GM11168 (cell line): Measurements from ENCODE around the gene ADGRE1.

ENCODE experiments used
- in situ Hi-C: fragments of 300-500 bp; cut with MboI; formaldehyde crosslinking; loops from one replicate; pipeline ENCODE4 v1.12.0; 2022; ENCODE audit warnings: low sequenced_read_pairs; ENCODE audit not compliant: unreplicated experiment

ADGRE1 gene

GRCh38 chr19:6873708-6874431 lies 13.5 kb upstream of the ADGRE1 start:
- in situ Hi-C loops = loop anchor here (25.0 kb wide), 2 partner anchors 237 to 362 kb away; partner anchors contain the start of gene TUBB4A

DNA sequence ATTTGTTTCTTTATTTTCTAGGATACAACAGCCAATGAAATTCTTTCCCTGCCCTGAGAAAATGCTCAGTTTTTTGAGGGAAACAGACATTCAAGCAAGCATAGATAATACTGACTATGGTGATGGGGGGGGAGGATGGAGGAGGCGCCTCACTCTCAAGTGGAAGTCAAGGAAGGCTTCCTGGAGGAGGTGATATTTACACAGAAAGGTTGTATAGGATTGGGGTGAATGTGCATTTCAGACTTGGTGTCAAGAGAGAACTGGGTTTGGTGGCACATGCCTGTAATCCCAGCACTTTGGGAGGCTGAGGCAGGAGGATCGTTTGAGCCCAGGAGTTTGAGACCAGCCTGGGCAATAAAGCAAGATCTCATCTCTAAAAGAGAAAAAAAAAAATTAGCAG lies 12.2 kb upstream of the ADGRE1 start:
- in situ Hi-C loops = no loop called here

DNA sequence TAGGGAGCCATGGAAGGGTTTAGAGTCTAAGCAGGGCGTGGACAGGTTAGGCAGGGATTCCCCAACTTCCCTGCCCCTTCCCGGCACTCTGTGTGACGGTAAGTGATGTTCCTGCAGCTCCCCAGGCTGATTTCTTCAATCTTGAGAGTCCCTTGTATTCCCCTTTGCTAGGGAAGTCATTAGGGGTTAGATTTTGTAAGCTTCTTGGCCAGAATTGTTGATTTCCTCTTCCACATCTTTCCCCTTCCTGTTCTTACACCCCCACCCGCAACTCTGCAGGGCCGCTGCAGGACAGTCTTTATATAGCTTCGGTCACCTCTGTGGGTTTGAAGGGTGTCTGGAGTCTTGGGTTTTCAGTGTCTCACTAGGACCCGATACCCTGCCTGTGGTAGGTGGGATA lies 10.6 kb upstream of the ADGRE1 start:
- in situ Hi-C loops = no loop called here

DNA sequence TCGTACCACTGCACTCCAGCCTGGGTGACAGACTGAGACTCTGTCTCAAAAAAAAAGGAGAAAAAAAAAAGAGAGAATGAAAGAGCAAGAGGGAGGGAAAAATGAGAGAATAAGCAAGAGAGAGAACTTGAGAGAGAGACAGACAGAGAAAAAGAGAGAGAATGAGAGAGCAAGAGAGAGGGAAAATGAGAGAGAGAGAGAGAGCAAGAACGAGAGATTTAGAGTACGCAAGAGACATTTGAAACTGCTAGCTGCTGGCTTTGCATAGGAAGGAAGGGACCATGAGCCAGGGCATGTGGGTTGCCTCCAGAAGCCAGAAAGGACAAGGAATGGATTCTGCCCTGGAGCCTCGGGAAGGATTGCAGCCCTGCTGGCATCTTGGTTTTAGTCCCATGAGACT lies 9.6 kb upstream of the ADGRE1 start:
- in situ Hi-C loops = no loop called here

DNA sequence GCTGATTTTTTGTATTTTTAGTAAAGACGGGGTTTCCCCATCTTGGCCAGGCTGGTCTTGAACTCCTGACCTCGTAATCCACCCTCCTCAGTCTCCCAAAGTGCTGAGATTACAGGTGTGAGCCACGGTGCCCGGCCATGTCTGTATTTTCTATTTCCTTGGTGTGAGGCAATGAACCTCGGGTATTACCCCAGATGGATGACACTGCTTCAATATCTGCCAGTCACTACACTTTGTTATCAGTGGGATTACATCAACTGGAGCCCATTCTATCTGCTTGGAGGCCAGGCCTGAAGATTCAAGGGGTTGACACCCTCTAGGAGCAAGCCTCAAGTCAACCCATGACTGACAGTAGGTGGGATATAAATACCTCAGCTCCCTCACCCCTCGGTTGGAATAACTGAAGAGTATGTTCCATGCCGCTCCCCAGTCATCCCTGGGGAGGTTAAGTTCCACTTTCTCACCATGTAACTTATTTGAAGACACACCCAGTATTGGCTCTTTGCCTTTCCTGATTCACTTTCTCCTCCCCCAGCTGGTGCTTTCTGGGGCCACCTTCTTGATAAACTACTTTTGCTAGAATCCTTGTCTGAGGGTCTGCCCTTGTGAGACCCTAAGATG lies 992 bp upstream of the ADGRE1 start:
- in situ Hi-C loops = no loop called here

- in situ Hi-C loops = no loop called here
Observed at GRCh38 chr19:6888967-6889366, 1.6 kb downstream of the ADGRE1 start.

- in situ Hi-C loops = no loop called here
Observed at GRCh38 chr19:6890401-6890913, 3.1 kb downstream of the ADGRE1 start.

DNA sequence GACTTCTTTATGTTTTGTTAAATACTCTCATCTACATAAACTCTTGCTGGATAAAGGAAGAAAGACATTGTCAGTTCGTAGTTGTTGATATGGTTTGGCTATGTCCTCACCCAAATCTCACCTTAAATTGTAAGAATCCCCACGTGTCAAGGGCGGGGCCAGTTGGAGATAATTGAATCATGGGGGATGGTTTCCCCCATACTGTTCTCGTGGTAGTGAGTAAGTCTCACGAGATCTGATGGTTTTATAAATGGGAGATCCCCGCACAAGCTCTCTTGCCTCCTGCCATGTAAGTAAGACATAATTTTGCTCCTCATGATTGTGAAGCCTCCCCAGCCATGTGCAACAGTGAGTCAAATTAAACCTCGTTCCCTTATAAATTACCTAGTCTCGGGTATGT lies 3.6 kb downstream of the ADGRE1 start:
- in situ Hi-C loops = no loop called here

- in situ Hi-C loops = no loop called here
Observed at GRCh38 chr19:6891761-6892385, 4.5 kb downstream of the ADGRE1 start.

GRCh38 chr19:6894313-6894712 lies 6.9 kb downstream of the ADGRE1 start:
- in situ Hi-C loops = no loop called here

DNA sequence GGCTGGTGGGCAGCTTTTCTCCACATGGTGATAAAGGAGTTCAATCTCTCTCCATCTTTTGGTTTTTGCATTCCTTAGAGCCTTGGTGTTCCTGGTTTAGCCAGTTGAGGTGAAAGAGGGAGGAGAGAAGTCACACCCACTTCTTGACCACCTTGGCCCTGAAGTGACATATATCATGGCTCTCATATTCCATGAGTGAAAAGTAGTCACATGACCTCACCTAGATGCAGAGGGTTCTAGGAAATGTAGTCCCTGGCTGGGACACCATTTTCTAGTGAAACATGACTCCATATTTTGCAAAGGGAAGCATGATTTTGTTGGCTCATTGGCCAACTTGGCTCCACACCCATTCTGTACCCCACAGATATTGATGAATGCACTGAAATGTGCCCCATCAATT lies 16.1 kb downstream of the ADGRE1 start:
- in situ Hi-C loops = no loop called here

DNA sequence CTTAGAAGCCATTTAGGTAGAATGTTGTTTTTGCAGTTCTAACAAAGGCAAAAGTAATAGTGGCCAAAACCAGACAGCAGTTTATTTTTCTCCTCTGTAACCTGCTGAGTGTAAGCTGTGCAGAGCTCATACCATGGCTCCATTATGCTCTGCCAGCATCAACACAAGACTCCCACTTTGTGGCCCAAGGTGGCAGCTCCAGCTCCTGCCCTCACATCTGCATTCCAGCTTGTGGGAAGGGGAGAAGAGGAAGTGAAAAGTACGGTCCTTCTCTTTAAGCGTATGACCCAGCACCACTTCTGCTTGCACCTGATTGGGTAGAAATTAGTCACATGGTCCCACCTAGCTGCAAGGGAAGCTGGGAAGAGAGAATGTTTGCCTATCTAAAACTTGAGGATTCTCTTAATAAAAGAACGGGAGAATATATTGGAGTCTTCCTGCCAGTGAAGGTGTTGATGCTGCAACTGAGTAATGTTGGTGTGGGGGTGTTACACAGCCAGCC lies 19.2 kb downstream of the ADGRE1 start:
- in situ Hi-C loops = no loop called here

GRCh38 chr19:6911523-6911922 lies 24.1 kb downstream of the ADGRE1 start:
- in situ Hi-C loops = no loop called here

GRCh38 chr19:6914321-6914720 lies 26.9 kb downstream of the ADGRE1 start:
- in situ Hi-C loops = no loop called here

GRCh38 chr19:6916952-6917351 lies 29.6 kb downstream of the ADGRE1 start:
- in situ Hi-C loops = no loop called here

DNA sequence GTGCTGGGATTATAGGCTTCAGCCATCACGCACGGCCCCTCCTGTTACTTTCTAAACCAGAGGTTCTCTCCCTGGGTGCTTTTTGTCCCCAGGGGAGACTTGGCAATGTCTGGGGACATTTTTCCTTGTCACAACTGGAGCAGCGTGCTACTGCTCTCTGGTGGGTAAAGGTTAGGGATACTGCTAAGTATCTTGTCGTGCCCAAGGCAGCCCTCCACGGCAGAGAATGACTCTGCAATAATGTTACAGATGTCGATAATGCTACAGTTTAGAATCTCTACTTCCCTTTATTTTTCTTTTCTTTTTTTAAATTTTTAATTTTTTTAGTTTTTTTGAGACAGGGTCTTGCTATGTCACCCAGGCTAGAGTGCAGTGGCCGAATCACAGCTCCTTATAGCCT lies 38.0 kb downstream of the ADGRE1 start:
- in situ Hi-C loops = no loop called here

DNA sequence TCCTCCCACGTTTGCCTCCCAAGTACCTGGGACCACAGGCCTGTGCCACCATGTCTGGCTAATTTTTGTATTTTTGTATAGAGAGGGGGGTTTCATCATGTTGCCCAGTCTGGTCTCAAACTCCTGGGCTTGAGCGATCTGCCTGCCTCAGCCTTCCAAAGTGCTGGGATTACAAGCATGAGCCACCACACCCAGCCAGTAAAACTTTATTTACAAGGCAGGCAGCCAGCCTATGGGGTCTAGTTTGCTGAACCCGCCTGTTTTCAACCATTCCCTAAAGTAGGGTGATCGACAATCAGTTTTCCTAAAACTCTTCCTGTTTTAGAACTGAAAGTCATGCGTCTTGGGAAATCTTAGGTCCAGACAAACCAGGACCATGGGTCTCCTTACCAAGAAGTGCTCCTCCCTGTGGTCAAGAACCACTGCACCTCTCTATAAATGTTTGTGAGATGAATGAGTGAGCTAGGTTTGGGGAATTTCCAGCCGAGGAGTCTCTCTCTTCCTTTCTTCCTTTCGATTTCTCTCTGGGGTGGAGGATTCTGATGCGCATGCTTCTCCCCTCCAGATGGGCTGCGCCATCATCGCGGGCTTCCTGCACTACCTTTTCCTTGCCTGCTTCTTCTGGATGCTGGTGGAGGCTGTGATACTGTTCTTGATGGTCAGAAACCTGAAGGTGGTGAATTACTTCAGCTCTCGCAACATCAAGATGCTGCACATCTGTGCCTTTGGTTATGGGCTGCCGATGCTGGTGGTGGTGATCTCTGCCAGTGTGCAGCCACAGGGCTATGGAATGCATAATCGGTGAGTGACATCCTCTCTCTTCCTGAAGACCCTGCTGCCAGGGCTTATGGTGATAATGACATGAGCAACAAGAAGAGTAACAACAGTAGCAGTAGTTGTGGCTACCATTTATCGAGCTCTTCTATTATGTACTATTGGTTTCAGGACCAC lies 38.7 kb downstream of the ADGRE1 start:
- in situ Hi-C loops = no loop called here

GRCh38 chr19:6930190-6930589 lies 42.8 kb downstream of the ADGRE1 start:
- in situ Hi-C loops = no loop called here

GRCh38 chr19:6935069-6935468 lies 47.7 kb downstream of the ADGRE1 start:
- in situ Hi-C loops = no loop called here

- in situ Hi-C loops = no loop called here
Observed at GRCh38 chr19:6935618-6936017, 48.2 kb downstream of the ADGRE1 start.
